ENCODE data around the gene ADISSP.

Gene ADISSP

GRCh38 chr20:3786126-3786484 is 18.6 kb upstream of the ADISSP start:
- Histone ChIP-seq H3K9ac (peak overlapping the region; percentile 84 to 94 (median 91)), H4K20me1 (peaks cover 31 to 50% (median 46%) of the 10 kb centered on the region in 11 experiments; a peak in 21 of 22 replicates), H3K27me3 (peaks cover 0 to under 1% (median 0%) of the 10 kb centered on the region in 11 experiments; a peak in 5 of 22 replicates), H3K9me3 (replicated peaks in 1 of 11) (no peaks in the 10 kb centered on the region), H3K36me3 (peaks cover 0 to 32% (median 6%) of the 10 kb centered on the region in 11 experiments; a peak in 15 of 22 replicates), H3K4me1 (peaks cover 39 to 55% (median 45%) of the 10 kb centered on the region in 10 experiments), H3K27ac (peak overlapping the region; percentile 83 to 94 (median 87)), H3K4me3 (peak overlapping the region; percentile 66 to 88 (median 76)), H3K4me2 (peak overlapping the region; percentile 90 to 100 (median 99))
- no peak for TF ChIP-seq Cebpa-rat (IDR thresholded peaks at IDR 0.05)

GRCh38 chr20:3785240-3786125 is 17.9 kb upstream of the ADISSP start:
- Histone ChIP-seq H4K20me1 (peaks cover 31 to 55% (median 52%) of the 10 kb centered on the region in 11 experiments; a peak in 21 of 22 replicates), H3K36me3 (peaks cover 0 to 32% (median 6%) of the 10 kb centered on the region in 11 experiments; a peak in 15 of 22 replicates), H3K4me2 (peak overlapping the region; percentile 90 to 100 (median 99)), H3K4me1 (peaks cover 45 to 61% (median 51%) of the 10 kb centered on the region in 10 experiments), H3K4me3 (peak overlapping the region; percentile 66 to 88 (median 76)), H3K27me3 (peaks cover 0 to 7% (median 4%) of the 10 kb centered on the region in 11 experiments; a peak in 13 of 22 replicates), H3K27ac (peak overlapping the region; percentile 83 to 94 (median 87)), H3K9ac (peak overlapping the region; percentile 84 to 94 (median 91)), H3K9me3 (replicated peaks in 1 of 11) (no peaks in the 10 kb centered on the region)
- TF ChIP-seq Cebpa-rat (IDR thresholded peaks at IDR 0.05) = no peak

- H3K9ac ChIP-seq = peak overlapping the region in 10 of 11 experiments; percentile 4 to 92 (median 72); a peak in 13 of 22 replicates
- peak overlapping the region; percentile 90 to 100 (median 99) for H3K4me2 ChIP-seq
- H3K4me3 ChIP-seq = peak overlapping the region in 6 of 10 experiments; percentile 67 to 88 (median 76); a peak in 8 of 20 replicates
These were observed 17.3 kb upstream of the ADISSP start for GRCh38 chr20:3784863-3785239.

GRCh38 chr20:3784216-3784853 is 16.8 kb upstream of the ADISSP start:
- peak overlapping the region; percentile 90 to 100 (median 99) for H3K4me2 ChIP-seq
- H3K9ac ChIP-seq = peak overlapping the region in 9 of 11 experiments; percentile 4 to 91 (median 55); a peak in 8 of 22 replicates
- H3K36me3 ChIP-seq = peaks cover 0 to 32% (median 6%) of the 10 kb centered on the region in 11 experiments; a peak in 15 of 22 replicates
- TF ChIP-seq Cebpa-rat (IDR thresholded peaks at IDR 0.05) = no peak
- H4K20me1 ChIP-seq = peaks cover 31 to 56% (median 52%) of the 10 kb centered on the region in 11 experiments; a peak in 21 of 22 replicates
- peaks cover 47 to 63% (median 55%) of the 10 kb centered on the region in 10 experiments for H3K4me1 ChIP-seq
- H3K27me3 ChIP-seq = peaks cover 7 to 19% (median 15%) of the 10 kb centered on the region in 11 experiments
- H3K9me3 ChIP-seq (replicated peaks in 1 of 11) = no peaks in the 10 kb centered on the region
- peak overlapping the region in 3 of 10 experiments; percentile 74 to 85 (median 77); a peak in 4 of 20 replicates for H3K4me3 ChIP-seq
- no peak overlapping the region for H3K27ac ChIP-seq

More at GRCh38 chr20:3784863-3785239, 17.3 kb upstream of the ADISSP start:
- no peaks in the 10 kb centered on the region for H3K9me3 ChIP-seq (replicated peaks in 1 of 11)
- H3K27me3 ChIP-seq = peaks cover 2 to 14% (median 10%) of the 10 kb centered on the region in 11 experiments
- TF ChIP-seq Cebpa-rat (IDR thresholded peaks at IDR 0.05) = no peak
- no peak overlapping the region for H3K27ac ChIP-seq
- H3K36me3 ChIP-seq = peaks cover 0 to 32% (median 6%) of the 10 kb centered on the region in 11 experiments; a peak in 15 of 22 replicates
- H3K4me1 ChIP-seq = peaks cover 47 to 63% (median 53%) of the 10 kb centered on the region in 10 experiments
- H4K20me1 ChIP-seq = peaks cover 31 to 56% (median 52%) of the 10 kb centered on the region in 11 experiments; a peak in 21 of 22 replicates

GRCh38 chr20:3783511-3784195 is 16.1 kb upstream of the ADISSP start:
- Histone ChIP-seq H3K9me3 (replicated peaks in 1 of 11) (no peaks in the 10 kb centered on the region), H3K4me2 (peak overlapping the region in 8 of 11 experiments; percentile 5 to 100 (median 54); a peak in 14 of 22 replicates), H3K9ac (peak overlapping the region in 6 of 11 experiments; percentile 7 to 91 (median 40); a peak in 7 of 22 replicates), H3K27me3 (peaks cover 14 to 26% (median 22%) of the 10 kb centered on the region in 11 experiments), H3K4me1 (peaks cover 47 to 69% (median 57%) of the 10 kb centered on the region in 10 experiments), H3K27ac (no peak overlapping the region), H3K36me3 (peaks cover 0 to 32% (median 6%) of the 10 kb centered on the region in 11 experiments; a peak in 15 of 22 replicates), H4K20me1 (peaks cover 31 to 56% (median 52%) of the 10 kb centered on the region in 11 experiments; a peak in 21 of 22 replicates), H3K4me3 (0 out of 20 replicates have a peak overlapping the region, but pooled peaks of 1 of the 10 experiments have one; percentile 4)
- TF ChIP-seq Cebpa-rat (IDR thresholded peaks at IDR 0.05) = no peak

- H3K27ac ChIP-seq = no peak overlapping the region
These were observed 15.5 kb upstream of the ADISSP start for GRCh38 chr20:3783068-3783489.

GRCh38 chr20:3782597-3782996 is 15.0 kb upstream of the ADISSP start:
- H3K27ac ChIP-seq = no peak overlapping the region
- peaks cover 0 to 9% (median 0%) of the 10 kb centered on the region in 11 experiments; a peak in 2 of 22 replicates for H3K9me3 ChIP-seq (replicated peaks in 1 of 11)
- TF ChIP-seq Cebpa-rat (IDR thresholded peaks at IDR 0.05) = no peak
- H3K9ac ChIP-seq = peak overlapping the region in 1 of 11 experiments; percentile 57; a peak in 1 of 22 replicates
- no peak overlapping the region for H3K4me2 ChIP-seq
- peaks cover 24 to 36% (median 32%) of the 10 kb centered on the region in 11 experiments for H3K27me3 ChIP-seq
- no peak overlapping the region for H3K4me3 ChIP-seq
- H4K20me1 ChIP-seq = peaks cover 31 to 65% (median 52%) of the 10 kb centered on the region in 11 experiments; a peak in 21 of 22 replicates
- H3K4me1 ChIP-seq = peaks cover 43 to 76% (median 59%) of the 10 kb centered on the region in 10 experiments
- peaks cover 0 to 32% (median 6%) of the 10 kb centered on the region in 11 experiments; a peak in 15 of 22 replicates for H3K36me3 ChIP-seq

More at GRCh38 chr20:3783068-3783489, 15.5 kb upstream of the ADISSP start:
- H3K4me2 ChIP-seq = peak overlapping the region in 7 of 11 experiments; percentile 5 to 100 (median 55); a peak in 6 of 22 replicates
- peak overlapping the region in 4 of 11 experiments; percentile 7 to 57 (median 40); a peak in 3 of 22 replicates for H3K9ac ChIP-seq
- peaks cover 0 to 4% (median 0%) of the 10 kb centered on the region in 11 experiments; a peak in 1 of 22 replicates for H3K9me3 ChIP-seq (replicated peaks in 1 of 11)
- peaks cover 19 to 31% (median 28%) of the 10 kb centered on the region in 11 experiments for H3K27me3 ChIP-seq
- H3K4me3 ChIP-seq = no peak overlapping the region
- no peak for TF ChIP-seq Cebpa-rat (IDR thresholded peaks at IDR 0.05)
- peaks cover 0 to 32% (median 6%) of the 10 kb centered on the region in 11 experiments; a peak in 15 of 22 replicates for H3K36me3 ChIP-seq
- H3K4me1 ChIP-seq = peaks cover 43 to 75% (median 59%) of the 10 kb centered on the region in 10 experiments
- peaks cover 31 to 60% (median 52%) of the 10 kb centered on the region in 11 experiments; a peak in 21 of 22 replicates for H4K20me1 ChIP-seq

All from BLaER1 treated with 17β-estradiol and CSF1 and Interleukin-3, amounts not matched to agents 10 nM and 100 nM (cell line).